Measurements from ENCODE around the gene NBPF11.

NBPF11 gene

GRCh38 chr1:148166558-148167492 lies 14.7 kb upstream of the NBPF11 start:
- Histone ChIP-seq H3K27me3 (ENCODE audit: insufficient read depth, poor library complexity, severe bottlenecking) (no peaks in the 10 kb centered on the region), H3K4me3 (ENCODE audit: severe bottlenecking) (no peak overlapping the region), H3K27ac (ENCODE audit: poor library complexity, severe bottlenecking) (no peak overlapping the region), H3K36me3 (ENCODE audit: low read depth) (no peaks in the 10 kb centered on the region), H3K9me3 (ENCODE audit: severe bottlenecking) (no peaks in the 10 kb centered on the region), H3K4me1 (ENCODE audit: insufficient read depth, poor library complexity, severe bottlenecking) (peaks cover 6% of the 10 kb centered on the region)
- TF ChIP-seq CTCF (IDR thresholded peaks at IDR 0.05; ENCODE audit: poor library complexity, severe bottlenecking) = no peak
- peak; percentile 64 for ATAC-seq (ENCODE audit: low read depth)
- DNase-seq (ENCODE audit: low spot score) = no peak

- H3K9me3 ChIP-seq (ENCODE audit: severe bottlenecking) = no peaks in the 10 kb centered on the region
- DNase-seq (ENCODE audit: low spot score) = peak; percentile 42
- H3K27ac ChIP-seq (ENCODE audit: poor library complexity, severe bottlenecking) = no peak overlapping the region
- H3K36me3 ChIP-seq (ENCODE audit: low read depth) = no peaks in the 10 kb centered on the region
- TF ChIP-seq CTCF (IDR thresholded peaks at IDR 0.05; ENCODE audit: poor library complexity, severe bottlenecking) = no peak
- H3K4me1 ChIP-seq (ENCODE audit: insufficient read depth, poor library complexity, severe bottlenecking) = peaks cover 6% of the 10 kb centered on the region
- no peak overlapping the region for H3K4me3 ChIP-seq (ENCODE audit: severe bottlenecking)
- H3K27me3 ChIP-seq (ENCODE audit: insufficient read depth, poor library complexity, severe bottlenecking) = no peaks in the 10 kb centered on the region
- ATAC-seq (ENCODE audit: low read depth) = no peak
Measured at GRCh38 chr1:148162363-148162762, 10.3 kb upstream of the NBPF11 start.

- no peaks in the 10 kb centered on the region for H3K9me3 ChIP-seq (ENCODE audit: severe bottlenecking)
- DNase-seq (ENCODE audit: low spot score) (peak; percentile 42), ATAC-seq (ENCODE audit: low read depth) (no peak)
- TF ChIP-seq CTCF (IDR thresholded peaks at IDR 0.05; ENCODE audit: poor library complexity, severe bottlenecking) = no peak
- H3K4me3 ChIP-seq (ENCODE audit: severe bottlenecking) = no peak overlapping the region
- no peaks in the 10 kb centered on the region for H3K36me3 ChIP-seq (ENCODE audit: low read depth)
- no peaks in the 10 kb centered on the region for H3K27me3 ChIP-seq (ENCODE audit: insufficient read depth, poor library complexity, severe bottlenecking)
- no peaks in the 10 kb centered on the region for H3K4me1 ChIP-seq (ENCODE audit: insufficient read depth, poor library complexity, severe bottlenecking)
- no peak overlapping the region for H3K27ac ChIP-seq (ENCODE audit: poor library complexity, severe bottlenecking)
Measured at GRCh38 chr1:148161053-148161901, 9.2 kb upstream of the NBPF11 start.

- H3K4me3 ChIP-seq (ENCODE audit: severe bottlenecking) = no peak overlapping the region
- H3K27me3 ChIP-seq (ENCODE audit: insufficient read depth, poor library complexity, severe bottlenecking) = no peaks in the 10 kb centered on the region
- no peak overlapping the region for H3K27ac ChIP-seq (ENCODE audit: poor library complexity, severe bottlenecking)
- H3K36me3 ChIP-seq (ENCODE audit: low read depth) = no peaks in the 10 kb centered on the region
- TF ChIP-seq CTCF (IDR thresholded peaks at IDR 0.05; ENCODE audit: poor library complexity, severe bottlenecking) = no peak
- no peaks in the 10 kb centered on the region for H3K4me1 ChIP-seq (ENCODE audit: insufficient read depth, poor library complexity, severe bottlenecking)
- ATAC-seq (ENCODE audit: low read depth) (no peak), DNase-seq (ENCODE audit: low spot score) (peak; percentile 52)
- no peaks in the 10 kb centered on the region for H3K9me3 ChIP-seq (ENCODE audit: severe bottlenecking)
Measured at GRCh38 chr1:148160343-148161052, 8.4 kb upstream of the NBPF11 start.
